ENCODE data around the gene UQCRFS1.
"Not testable (repeated sequence)": the region's sequence is repeated elsewhere in the genome, so short reads cannot be mapped to it uniquely, and the experiment has no call there.

Gene UQCRFS1

GRCh38 chr19:29233591-29233990, 20.6 kb upstream of the UQCRFS1 start:
- no peak overlapping the region for H3K4me2 ChIP-seq (ENCODE audit: low read depth, low read length)
- H3K79me2 ChIP-seq (ENCODE audit: low read length), result no peaks in the 10 kb centered on the region
- no peaks in the 10 kb centered on the region for H3K4me1 ChIP-seq (ENCODE audit: low read length)
- no peak overlapping the region for H3K4me3 ChIP-seq (ENCODE audit: low read length)
- no peak overlapping the region for H2AFZ ChIP-seq (ENCODE audit: low read length)
- H4K20me1 ChIP-seq (ENCODE audit: insufficient read depth, low read length), result no peaks in the 10 kb centered on the region
- H3K9ac ChIP-seq (ENCODE audit: low read length), result no peak overlapping the region
- no peaks in the 10 kb centered on the region for H3K36me3 ChIP-seq (replicated peaks; ENCODE audit: insufficient read depth, low read length)
- H3K27ac ChIP-seq (ENCODE audit: low read length), result no peak overlapping the region
- no peaks in the 10 kb centered on the region for H3K9me2 ChIP-seq (replicated peaks; ENCODE audit: insufficient read depth, low read length)
- H3K27me3 ChIP-seq (replicated peaks; ENCODE audit: insufficient read depth, low read length), result peaks cover 4% of the 10 kb centered on the region; the same call in 1 of the 2 replicates
- no peaks in the 10 kb centered on the region for H3F3A ChIP-seq (ENCODE audit: insufficient read depth, low read length)
- TF ChIP-seq EZH2phosphoT487 (IDR thresholded peaks at IDR 0.05; ENCODE audit: low read length) (no peak), CTCF (IDR thresholded peaks at IDR 0.05; ENCODE audit: low read length) (no peak), EZH2 (optimal IDR thresholded peaks at IDR 0.05; ENCODE audit: low read depth, low read length) (no peak)
- no peak for DNase-seq
- no peaks in the 10 kb centered on the region for H3K9me3 ChIP-seq (replicated peaks; ENCODE audit: insufficient read depth, low read length)

- no peaks in the 10 kb centered on the region for H3K9me2 ChIP-seq (replicated peaks; ENCODE audit: insufficient read depth, low read length)
These were observed 19.4 kb upstream of the UQCRFS1 start for GRCh38 chr19:29232315-29232852.

GRCh38 chr19:29231306-29231705, 18.4 kb upstream of the UQCRFS1 start:
- not testable (repeated sequence) for H3K9me3 ChIP-seq (replicated peaks; ENCODE audit: insufficient read depth, low read length)

More at GRCh38 chr19:29232315-29232852, 19.4 kb upstream of the UQCRFS1 start:
- Histone ChIP-seq H2AFZ (ENCODE audit: low read length) (no peak overlapping the region), H3F3A (ENCODE audit: insufficient read depth, low read length) (no peaks in the 10 kb centered on the region), H3K4me2 (ENCODE audit: low read depth, low read length) (no peak overlapping the region), H3K36me3 (replicated peaks; ENCODE audit: insufficient read depth, low read length) (no peaks in the 10 kb centered on the region), H3K4me1 (ENCODE audit: low read length) (no peaks in the 10 kb centered on the region), H3K9me3 (replicated peaks; ENCODE audit: insufficient read depth, low read length) (no peaks in the 10 kb centered on the region), H3K79me2 (ENCODE audit: low read length) (no peaks in the 10 kb centered on the region), H3K4me3 (ENCODE audit: low read length) (no peak overlapping the region), H4K20me1 (ENCODE audit: insufficient read depth, low read length) (no peaks in the 10 kb centered on the region), H3K9ac (ENCODE audit: low read length) (no peak overlapping the region), H3K27me3 (replicated peaks; ENCODE audit: insufficient read depth, low read length) (0 out of 2 replicates have a peak, but pooled peaks cover 4% of the 10 kb centered on the region), H3K27ac (ENCODE audit: low read length) (no peak overlapping the region)
- no peak for TF ChIP-seq CTCF (IDR thresholded peaks at IDR 0.05; ENCODE audit: low read length)
- TF ChIP-seq EZH2phosphoT487 (IDR thresholded peaks at IDR 0.05; ENCODE audit: low read length), result no peak
- no peak for TF ChIP-seq EZH2 (optimal IDR thresholded peaks at IDR 0.05; ENCODE audit: low read depth, low read length)
- DNase-seq, result no peak

GRCh38 chr19:29217616-29218015, 4.7 kb upstream of the UQCRFS1 start:
- Histone ChIP-seq H3K9me3 (replicated peaks; ENCODE audit: insufficient read depth, low read length) (no peaks in the 10 kb centered on the region), H3K4me2 (ENCODE audit: low read depth, low read length) (no peak overlapping the region), H3K27ac (ENCODE audit: low read length) (no peak overlapping the region), H3K9me2 (replicated peaks; ENCODE audit: insufficient read depth, low read length) (no peaks in the 10 kb centered on the region), H4K20me1 (ENCODE audit: insufficient read depth, low read length) (no peaks in the 10 kb centered on the region), H3K4me1 (ENCODE audit: low read length) (no peaks in the 10 kb centered on the region), H3F3A (ENCODE audit: insufficient read depth, low read length) (no peaks in the 10 kb centered on the region), H2AFZ (ENCODE audit: low read length) (no peak overlapping the region), H3K4me3 (ENCODE audit: low read length) (no peak overlapping the region), H3K79me2 (ENCODE audit: low read length) (peaks cover 3% of the 10 kb centered on the region), H3K27me3 (replicated peaks; ENCODE audit: insufficient read depth, low read length) (peaks cover 66% of the 10 kb centered on the region), H3K9ac (ENCODE audit: low read length) (no peak overlapping the region), H3K36me3 (replicated peaks; ENCODE audit: insufficient read depth, low read length) (no peaks in the 10 kb centered on the region)
- TF ChIP-seq EZH2 (optimal IDR thresholded peaks at IDR 0.05; ENCODE audit: low read depth, low read length) (no peak), EZH2phosphoT487 (IDR thresholded peaks at IDR 0.05; ENCODE audit: low read length) (no peak), CTCF (IDR thresholded peaks at IDR 0.05; ENCODE audit: low read length) (no peak)
- no peak for DNase-seq

More at GRCh38 chr19:29231306-29231705, 18.4 kb upstream of the UQCRFS1 start:
- not testable (repeated sequence) for H4K20me1 ChIP-seq (ENCODE audit: insufficient read depth, low read length); DNase-seq; H3K4me1 ChIP-seq (ENCODE audit: low read length); H3K27me3 ChIP-seq (replicated peaks; ENCODE audit: insufficient read depth, low read length); H3F3A ChIP-seq (ENCODE audit: insufficient read depth, low read length); H2AFZ ChIP-seq (ENCODE audit: low read length); H3K79me2 ChIP-seq (ENCODE audit: low read length); H3K4me3 ChIP-seq (ENCODE audit: low read length); H3K36me3 ChIP-seq (replicated peaks; ENCODE audit: insufficient read depth, low read length); H3K4me2 ChIP-seq (ENCODE audit: low read depth, low read length); H3K27ac ChIP-seq (ENCODE audit: low read length); H3K9ac ChIP-seq (ENCODE audit: low read length); H3K9me2 ChIP-seq (replicated peaks; ENCODE audit: insufficient read depth, low read length)
